HepG2 (cell line): ENCODE results near the gene EGFL8. TPM values are rescaled to one million over a fixed set of nuclear protein-coding genes. Genes with fewer than 3 reads are reported as not detected.

Source experiments
- ATM ChIP-seq: fragments of 450-650 bp; IDR thresholded peaks from 2 replicates; pipeline ENCODE4 v1.7.1; 2017; ENCODE audit warnings: mild to moderate bottlenecking, borderline replicate concordance
- CAMTA2 ChIP-seq: sonication (generic); formaldehyde crosslinking; IDR thresholded peaks from 2 replicates; pipeline ENCODE4 v1.4.0; 2020; ENCODE audit warnings: mild to moderate bottlenecking, missing genetic modification reagents, borderline replicate concordance
- EED ChIP-seq: sonication (generic); formaldehyde crosslinking; IDR thresholded peaks from 2 replicates; pipeline ENCODE4 v1.5.0; 2020; ENCODE audit warnings: mild to moderate bottlenecking, missing genetic modification reagents
- ELF1 ChIP-seq: sonication (generic); formaldehyde crosslinking; IDR thresholded peaks from 2 replicates; pipeline ENCODE4 v1.4.0; 2020; ENCODE audit warnings: missing genetic modification reagents
- KLF13 ChIP-seq: sonication (generic); formaldehyde crosslinking; IDR thresholded peaks from 2 replicates; pipeline ENCODE4 v1.4.0; 2020; ENCODE audit warnings: mild to moderate bottlenecking, missing genetic modification reagents
- PHF8 ChIP-seq: sonication (generic); formaldehyde crosslinking; IDR thresholded peaks from 2 replicates; pipeline ENCODE4 v1.5.0; 2020; ENCODE audit warnings: missing genetic modification reagents
- ZBED4 ChIP-seq: sonication (generic); formaldehyde crosslinking; IDR thresholded peaks from 2 replicates; pipeline ENCODE4 v1.4.0; 2020; ENCODE audit warnings: missing genetic modification reagents, borderline replicate concordance
- ZBTB25 ChIP-seq: IDR thresholded peaks from 2 replicates; pipeline ENCODE4 v1.6.1; 2018; ENCODE audit warnings: missing genetic modification reagents
- ZBTB3 ChIP-seq: sonication (generic); formaldehyde crosslinking; IDR thresholded peaks from 2 replicates; pipeline ENCODE4 v1.4.0; 2020; ENCODE audit warnings: low read depth, mild to moderate bottlenecking, moderate library complexity, missing genetic modification reagents, borderline replicate concordance
- ZBTB39 ChIP-seq: sonication (generic); formaldehyde crosslinking; IDR thresholded peaks from 2 replicates; pipeline ENCODE4 v1.5.0; 2020; ENCODE audit warnings: missing genetic modification reagents
- ZFP36L2 ChIP-seq: sonication (generic); formaldehyde crosslinking; IDR thresholded peaks from 2 replicates; pipeline ENCODE4 v1.4.0; 2020; ENCODE audit warnings: missing genetic modification reagents
- ZMAT5 ChIP-seq: sonication (generic); formaldehyde crosslinking; IDR thresholded peaks from 2 replicates; pipeline ENCODE4 v1.5.0; 2020; ENCODE audit warnings: mild to moderate bottlenecking, low read depth, missing genetic modification reagents, borderline replicate concordance
- ZNF432 ChIP-seq: sonication (generic); formaldehyde crosslinking; IDR thresholded peaks from 2 replicates; pipeline ENCODE4 v1.5.0; 2020; ENCODE audit warnings: missing genetic modification reagents, mild to moderate bottlenecking, borderline replicate concordance
- ZNF878 ChIP-seq: sonication (generic); formaldehyde crosslinking; IDR thresholded peaks from 2 replicates; pipeline ENCODE4 v1.8.1; 2023; ENCODE audit warnings: mild to moderate bottlenecking, missing genetic modification reagents, moderate library complexity
- ZNF891 ChIP-seq: sonication (generic); formaldehyde crosslinking; IDR thresholded peaks from 2 replicates; pipeline ENCODE4 v1.5.0; 2020; ENCODE audit warnings: mild to moderate bottlenecking, missing genetic modification reagents
- polyA plus RNA-seq, 8 experiments: library from polyadenylated mRNA; depleted of rRNA in 3 of 8; stranded (reverse) in 7 of 8; unstranded in 1 of 8; fragments of >200 nt; fragmentation: Illumina TruSeq in 4 of 8; extraction: Trizol in 4 of 8; gene quantifications; 2 replicates each; pipeline versions ENCODE4 v1.2.1 to v1.2.3, GENCODE V29; 2011 to 2016; ENCODE audit warnings: low read depth in 4 of 8, missing spikeins in 1 of 8, mixed read lengths in 1 of 8; ENCODE audit not compliant: insufficient read depth in 1 of 8
- total RNA-seq, 5 experiments: library from RNA; depleted of rRNA; stranded (reverse); fragments of >200 nt; fragmentation: Illumina TruSeq; extraction: Trizol; gene quantifications; 2 replicates each; pipeline ENCODE4 v1.2.3, GENCODE V29; 2016; ENCODE audit warnings: low read depth in 1 of 5

Gene EGFL8
- total and polyA plus RNA-seq, 2 of the 13 experiments (the other 11 are each of a cell fraction or from before 2014, with no cell fraction given) = 10.0 to 11.5 TPM

- TF ChIP-seq ATM (no peak), ZNF891 (peak; percentile 7; the same call in 1 of the 2 replicates), ZBED4 (CRISPR knock-in tag) (peak; percentile 45; the same call in 1 of the 2 replicates), CAMTA2 (CRISPR knock-in tag) (no peak), KLF13 (CRISPR knock-in tag) (peak; percentile 90; the same call in 1 of the 2 replicates), ZMAT5 (no peak), ZBTB3 (0 out of 2 replicates have a peak, but pooled peaks have one; percentile 35), PHF8 (peak; percentile 87), ZFP36L2 (CRISPR knock-in tag) (no peak; the same call in 1 of the 2 replicates), ZBTB25 (CRISPR knock-in tag) (peak; percentile 19; the same call in 1 of the 2 replicates), EED (CRISPR knock-in tag) (no peak; the same call in 1 of the 2 replicates), ELF1 (CRISPR knock-in tag) (peak; percentile 72), ZNF432 (CRISPR knock-in tag) (no peak), ZBTB39 (CRISPR knock-in tag) (no peak; the same call in 1 of the 2 replicates), ZNF878 (CRISPR knock-in tag) (0 out of 2 replicates have a peak, but pooled peaks have one; percentile 27)
These were observed 10.6 kb upstream of the EGFL8 start, which contains the start of gene PPT2 (continued) for GRCh38 chr6:32153564-32154513.
